ENCODE measurements around the gene MBD3L1. TPM values are rescaled to one million over a fixed set of nuclear protein-coding genes. Genes with fewer than 3 reads are reported as not detected.

The MBD3L1 gene
- total and polyA plus RNA-seq, 2 of the 13 experiments (the other 11 are each of a cell fraction or from before 2014, with no cell fraction given), result not detected

GRCh38 chr19:8887364-8887763, 55.2 kb downstream of the MBD3L1 start (continued):
- no peak for TF ChIP-seq CERS6 (CRISPR knock-in tag; IDR thresholded peaks at IDR 0.05)
- TF ChIP-seq HIVEP1 (CRISPR knock-in tag; IDR thresholded peaks at IDR 0.05), result no peak
- TF ChIP-seq FOXA1 (IDR thresholded peaks at IDR 0.05), result 0 out of 2 replicates have a peak, but pooled peaks have one; percentile 11
- TF ChIP-seq FOXA1 (CRISPR knock-in tag; IDR thresholded peaks at IDR 0.05), result no peak
- no peak for TF ChIP-seq ZNF740 (CRISPR knock-in tag; IDR thresholded peaks at IDR 0.05)
- TF ChIP-seq ZNF367 (CRISPR knock-in tag; IDR thresholded peaks at IDR 0.05; ENCODE audit: borderline replicate concordance), result no peak
- TF ChIP-seq ZNF432 (CRISPR knock-in tag; IDR thresholded peaks at IDR 0.05; ENCODE audit: borderline replicate concordance), result no peak
- no peak for TF ChIP-seq FOXM1 (CRISPR knock-in tag; IDR thresholded peaks at IDR 0.05)
- TF ChIP-seq ZNF773 (CRISPR knock-in tag; IDR thresholded peaks at IDR 0.05; ENCODE audit: borderline replicate concordance), result no peak
- TF ChIP-seq ZNF24 (IDR thresholded peaks at IDR 0.05), result no peak
- no peak for TF ChIP-seq DBP (CRISPR knock-in tag; IDR thresholded peaks at IDR 0.05; ENCODE audit: not compliant biosample characterization)
- no peak for TF ChIP-seq GATA4 (IDR thresholded peaks at IDR 0.05; ENCODE audit: borderline replicate concordance, low read depth)
- TF ChIP-seq ZNF619 (CRISPR knock-in tag; IDR thresholded peaks at IDR 0.05), result no peak
- TF ChIP-seq MYC (CRISPR knock-in tag; IDR thresholded peaks at IDR 0.05; ENCODE audit: borderline replicate concordance), result no peak
- 0 out of 2 replicates have a peak, but pooled peaks have one; percentile 32 for TF ChIP-seq IKZF1 (IDR thresholded peaks at IDR 0.05)
- no peak for TF ChIP-seq ZNF550 (CRISPR knock-in tag; IDR thresholded peaks at IDR 0.05; ENCODE audit: borderline replicate concordance)
- TF ChIP-seq AFF4 (CRISPR knock-in tag; IDR thresholded peaks at IDR 0.05), result no peak
- no peak for TF ChIP-seq ZNF546 (CRISPR knock-in tag; conservative IDR thresholded peaks at IDR 0.05)
- no peak for TF ChIP-seq HDAC6 (IDR thresholded peaks at IDR 0.05; ENCODE audit: low read depth, low read length)
- no peak for TF ChIP-seq ZBTB1 (CRISPR knock-in tag; IDR thresholded peaks at IDR 0.05; ENCODE audit: borderline replicate concordance)
- no peak for TF ChIP-seq TRAFD1 (CRISPR knock-in tag; IDR thresholded peaks at IDR 0.05; ENCODE audit: borderline replicate concordance)
- peak; percentile 86 for TF ChIP-seq CREB1 (IDR thresholded peaks at IDR 0.05)
- TF ChIP-seq CREB1 (CRISPR knock-in tag; IDR thresholded peaks at IDR 0.05), result no peak
- TF ChIP-seq NCOR1 (IDR thresholded peaks at IDR 0.05; ENCODE audit: borderline replicate concordance, low read length), result no peak
- TF ChIP-seq POLR2AphosphoS2 (IDR thresholded peaks at IDR 0.05; ENCODE audit: low read depth, low read length), result no peak
- TF ChIP-seq MIER3 (CRISPR knock-in tag; IDR thresholded peaks at IDR 0.05; ENCODE audit: borderline replicate concordance), result no peak

Measured in HepG2 (cell line).